Epithelial cell of prostate (primary cell): Measurements from ENCODE around the gene CMPK1.
"Not testable (repeated sequence)": the region's sequence is repeated elsewhere in the genome, so short reads cannot be mapped to it uniquely, and the experiment has no call there.

Experiments used
- DNase-seq: peaks from one replicate; pipeline ENCODE4 v3.0.0-alpha.2; 2011; ENCODE audit warnings: low read depth, low spot score
- H3K27ac ChIP-seq: fragments of 450-650 bp; 2 replicates; pipeline ENCODE4 v1.5.1; 2017; ENCODE audit warnings: mild to moderate bottlenecking

CMPK1 gene

DNA sequence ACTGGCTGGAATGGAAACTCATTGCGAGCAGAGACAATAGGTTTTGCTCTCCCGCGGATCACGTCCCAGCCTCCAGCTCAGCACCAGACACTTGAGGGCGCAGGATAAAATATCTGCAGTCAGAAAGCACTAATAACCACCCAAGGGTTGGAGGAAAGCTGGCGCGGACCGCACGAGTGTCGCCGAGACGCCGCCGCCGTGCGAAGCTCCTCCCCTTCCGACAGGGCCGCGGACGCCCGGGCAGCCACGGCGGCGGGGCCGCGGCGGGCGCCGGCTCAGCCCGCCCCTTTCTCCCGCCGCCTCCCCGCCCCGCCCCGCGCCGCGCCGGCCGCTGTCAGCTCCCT, at the start of gene CMPK1:
Gene CMPK1 (plus strand): TSS at position 213 of the 344 bp plus-strand sequence. CDS start 156 bp downstream, outside the sequence.
- no peak for DNase-seq
- peak within 1 kb of the TSS; percentile 93 for H3K27ac ChIP-seq

GRCh38 chr1:47288116-47288515, 45.5 kb upstream of the CMPK1 start:
- H3K27ac ChIP-seq, DNase-seq: not testable (repeated sequence)

GRCh38 chr1:47294863-47295262, 38.7 kb upstream of the CMPK1 start:
- H3K27ac ChIP-seq, DNase-seq: not testable (repeated sequence)

DNA sequence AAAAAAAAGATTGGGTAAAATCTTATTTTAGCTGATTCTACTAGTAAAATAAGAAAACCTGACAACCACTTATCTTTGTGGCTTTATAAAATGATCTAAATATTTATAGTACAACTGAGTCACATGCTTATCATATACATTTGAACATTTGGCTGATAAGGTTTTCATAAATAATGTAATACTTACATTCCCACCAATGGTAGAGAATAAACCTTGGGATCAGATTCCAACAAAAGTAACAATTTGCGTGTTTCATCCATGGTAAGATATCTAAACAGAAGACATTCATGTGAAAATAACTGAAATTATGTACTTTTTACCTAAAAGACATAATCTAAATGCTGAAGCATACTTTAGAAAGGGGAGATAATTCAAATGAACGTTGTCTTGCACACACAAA, 38.0 kb upstream of the CMPK1 start:
- no peak for DNase-seq
- no peak overlapping the region for H3K27ac ChIP-seq

DNA sequence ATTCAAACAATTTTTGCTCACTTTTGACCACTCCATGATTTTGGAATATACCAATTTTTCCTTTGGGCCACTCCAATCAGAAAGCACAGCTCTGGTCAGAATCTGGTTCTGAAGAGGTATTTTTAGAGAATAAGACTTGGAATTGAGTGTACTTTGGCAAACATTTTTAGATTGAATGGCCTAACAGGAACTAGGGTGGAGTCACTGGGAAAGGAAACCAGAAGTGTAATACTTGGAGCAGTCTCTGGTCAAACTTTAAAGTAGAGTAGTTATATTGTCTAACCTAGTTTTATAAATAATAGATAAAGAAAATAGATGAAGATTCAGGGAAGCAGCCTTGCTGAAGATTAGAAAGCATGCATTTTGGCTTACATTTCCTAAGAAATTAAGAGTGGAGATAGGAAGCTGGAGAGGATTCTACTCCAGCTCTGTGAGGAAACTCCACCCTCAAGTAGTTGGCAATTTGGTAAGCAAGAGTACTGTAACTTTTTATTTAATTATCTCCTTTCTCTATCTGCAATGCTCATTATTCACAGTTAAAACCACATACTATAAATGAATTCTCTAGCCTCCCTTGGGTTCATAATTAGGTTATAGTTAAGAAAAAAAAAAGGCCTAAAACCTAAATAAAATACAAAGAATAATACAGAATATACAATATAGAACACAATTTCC, 35.4 kb upstream of the CMPK1 start:
- no peak overlapping the region for H3K27ac ChIP-seq
- DNase-seq = no peak

DNA sequence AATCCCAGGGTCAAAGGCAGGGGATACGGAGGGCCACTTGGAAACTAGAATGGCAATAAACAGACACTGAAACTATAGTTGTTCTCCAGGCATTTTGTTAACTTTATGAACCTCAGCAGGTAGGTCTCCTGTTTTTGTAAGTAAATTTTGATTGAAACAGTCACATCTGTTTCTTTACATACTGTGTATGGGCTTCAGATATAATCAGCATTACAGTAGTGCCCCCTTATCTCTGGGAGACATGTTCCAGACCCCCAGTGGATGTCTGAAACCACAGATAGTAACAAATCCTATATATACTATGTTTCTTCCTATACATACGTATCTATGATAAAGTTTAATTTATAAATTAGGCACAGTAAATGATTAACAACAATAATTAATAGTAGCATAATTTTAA, 31.1 kb upstream of the CMPK1 start:
- DNase-seq = no peak
- no peak overlapping the region for H3K27ac ChIP-seq

DNA sequence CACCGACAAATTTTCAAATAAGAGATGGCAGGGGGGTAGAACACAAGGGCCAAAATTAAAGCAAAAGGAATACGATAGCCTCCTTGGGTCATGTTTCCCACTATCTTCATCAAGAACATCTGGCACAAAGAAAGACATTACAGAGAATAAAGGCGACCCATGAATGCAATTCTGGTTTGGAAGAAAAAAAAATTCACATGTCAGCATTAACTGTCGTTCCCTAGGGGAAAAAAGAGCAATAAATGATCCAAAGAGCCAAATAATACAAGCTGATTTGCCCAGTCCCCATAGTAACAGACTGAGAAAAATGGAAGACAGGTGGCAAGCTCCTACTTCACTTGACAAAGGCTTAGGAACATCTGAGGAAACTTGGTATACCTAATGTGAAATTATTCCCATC, 24.2 kb upstream of the CMPK1 start:
- no peak for DNase-seq
- no peak overlapping the region for H3K27ac ChIP-seq

- peak within 1 kb of the TSS; percentile 87 for H3K27ac ChIP-seq
- DNase-seq = peak; percentile 99
Measured at GRCh38 chr1:47313915-47314664, 19.5 kb upstream of the CMPK1 start, which contains the start of gene STIL. Gene STIL (minus strand): TSS chr1:47314147. CDS start chr1:47310319, 3,828 bp downstream.

- H3K27ac ChIP-seq = peak overlapping the region; percentile 51
- no peak for DNase-seq
Measured at GRCh38 chr1:47317841-47318240, 15.7 kb upstream of the CMPK1 start.

GRCh38 chr1:47319968-47320367, 13.6 kb upstream of the CMPK1 start:
- H3K27ac ChIP-seq, DNase-seq: not testable (repeated sequence)

GRCh38 chr1:47323599-47324031, 10.0 kb upstream of the CMPK1 start:
- peak overlapping the region; percentile 91 for H3K27ac ChIP-seq
- no peak for DNase-seq

- H3K27ac ChIP-seq = peak overlapping the region; percentile 91
- DNase-seq = no peak
Measured at GRCh38 chr1:47324682-47325081, 8.9 kb upstream of the CMPK1 start.

- peak; percentile 98 for DNase-seq
- peak overlapping the region; percentile 91 for H3K27ac ChIP-seq
Measured at GRCh38 chr1:47325528-47325927, 8.1 kb upstream of the CMPK1 start.

DNA sequence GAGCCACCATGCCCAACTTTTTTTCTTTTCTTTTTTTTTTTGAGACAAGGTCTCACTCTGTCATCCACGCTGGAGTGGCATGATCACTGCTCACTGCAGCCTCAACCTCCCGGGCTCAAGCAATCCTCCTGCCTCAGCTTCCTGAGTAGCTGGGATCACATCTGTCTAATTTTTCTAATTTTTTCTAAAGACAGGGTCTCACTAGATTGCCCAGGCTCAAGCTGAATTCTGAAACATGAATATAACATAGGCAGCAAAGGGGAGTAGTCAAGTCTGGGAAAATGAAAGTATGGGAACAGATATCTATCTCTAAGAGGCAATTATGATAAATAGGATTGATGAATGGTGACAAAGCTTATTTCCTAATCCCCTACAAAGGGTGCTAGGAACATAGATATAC, 7.3 kb upstream of the CMPK1 start:
- peak overlapping the region; percentile 91 for H3K27ac ChIP-seq
- no peak for DNase-seq

DNA sequence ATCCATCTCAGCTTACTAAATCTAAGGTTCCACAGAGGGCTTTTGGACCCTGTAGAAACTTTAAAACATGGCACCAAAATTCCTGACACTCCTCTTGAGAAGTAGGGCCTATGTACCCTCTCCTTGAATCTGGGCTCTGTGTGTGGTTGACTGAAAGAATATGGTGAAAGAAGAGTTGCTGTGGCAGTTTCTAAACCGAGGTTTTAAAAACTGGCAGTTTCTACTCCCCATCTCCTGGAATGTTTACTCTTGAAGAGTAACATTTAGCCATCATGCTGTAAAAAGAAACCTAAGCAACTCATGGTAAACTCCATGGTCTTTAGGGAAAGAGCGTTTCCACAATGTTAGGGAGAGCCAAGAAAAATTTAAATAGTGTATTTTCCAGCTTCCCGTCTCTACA, 4.6 kb upstream of the CMPK1 start:
- DNase-seq = no peak
- no peak overlapping the region for H3K27ac ChIP-seq

- no peak for DNase-seq
- no peak overlapping the region for H3K27ac ChIP-seq
Measured at GRCh38 chr1:47330212-47330611, 3.4 kb upstream of the CMPK1 start.

GRCh38 chr1:47331875-47332274, 1.7 kb upstream of the CMPK1 start:
- DNase-seq = no peak
- no peak overlapping the region for H3K27ac ChIP-seq

DNA sequence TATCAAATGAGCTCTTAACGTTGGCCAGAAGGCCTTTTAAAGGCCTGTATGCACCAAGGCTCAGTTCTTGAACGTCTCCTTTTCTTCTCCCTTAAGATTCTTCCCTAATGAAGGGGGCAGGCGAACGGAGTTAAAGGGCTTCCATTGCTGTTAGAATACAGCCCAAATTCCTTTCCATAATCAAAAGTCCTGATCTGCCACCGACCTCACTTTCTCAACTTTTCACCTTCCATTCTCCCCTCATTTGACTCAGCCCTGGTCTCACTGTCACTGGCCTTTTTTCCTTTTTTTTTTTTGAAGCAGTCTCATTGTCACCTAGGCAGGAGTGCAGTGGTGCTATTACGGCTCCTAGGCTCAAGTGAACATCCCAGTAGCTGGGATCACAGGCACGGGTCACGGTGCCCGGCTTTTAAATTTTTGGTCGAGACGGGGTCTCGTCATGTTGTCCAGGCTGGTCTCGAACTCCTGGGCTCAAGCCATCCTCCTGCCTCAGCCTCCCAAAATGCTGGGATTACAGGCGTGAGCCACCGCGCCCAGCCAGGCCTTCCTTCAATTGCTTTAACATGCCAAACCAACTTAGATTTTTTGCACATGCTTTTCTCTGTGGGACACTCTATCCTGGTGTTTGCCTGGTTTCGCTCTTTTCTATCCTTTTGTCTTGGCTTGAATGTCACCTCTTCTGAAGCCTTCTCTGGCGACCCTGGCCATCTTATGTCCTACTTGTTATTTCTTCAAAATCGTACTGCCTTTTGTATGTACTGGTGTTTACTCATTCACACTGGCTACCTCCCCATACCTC, 612 bp upstream of the CMPK1 start:
- peak overlapping the region; percentile 93 for H3K27ac ChIP-seq
- DNase-seq = no peak

GRCh38 chr1:47333922-47334764, 553 bp downstream of the CMPK1 start:
- DNase-seq = no peak
- H3K27ac ChIP-seq = peak overlapping the region; percentile 93
